ENCODE results near the gene CCDC90B.
"Not testable (repeated sequence)": the region's sequence is repeated elsewhere in the genome, so short reads cannot be mapped to it uniquely, and the experiment has no call there.

The CCDC90B gene

DNA sequence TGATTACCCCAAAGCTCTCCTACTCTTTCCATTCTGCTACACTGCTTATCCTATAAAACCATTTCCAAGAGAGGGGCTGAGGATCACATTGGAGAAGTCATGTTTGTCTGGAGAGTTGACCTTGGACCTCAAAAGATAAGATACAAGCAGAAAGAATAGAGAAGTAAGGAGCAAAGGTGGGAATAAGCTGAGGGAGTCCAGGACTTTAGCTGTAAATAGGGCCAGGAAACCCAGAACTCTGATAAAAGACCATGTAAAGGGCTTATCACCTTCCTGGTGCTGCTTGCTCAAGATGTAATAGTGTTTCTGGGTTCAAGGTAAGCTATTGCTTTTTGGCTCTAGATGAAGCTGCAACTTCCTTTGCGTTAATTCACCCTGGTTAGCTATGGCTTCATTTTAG is 32.8 kb upstream of the CCDC90B start:
- Histone ChIP-seq H3K36me3 (ENCODE audit: control insufficient read depth, insufficient read depth, low read length) (no peaks in the 10 kb centered on the region), H3K4me3 (replicated peaks; ENCODE audit: low read depth, low read length) (no peak overlapping the region), H3K27me3 (replicated peaks; ENCODE audit: control insufficient read depth, insufficient read depth, low read length) (no peaks in the 10 kb centered on the region; the same call in 1 of the 2 replicates)
- TF ChIP-seq, protein P1, sequence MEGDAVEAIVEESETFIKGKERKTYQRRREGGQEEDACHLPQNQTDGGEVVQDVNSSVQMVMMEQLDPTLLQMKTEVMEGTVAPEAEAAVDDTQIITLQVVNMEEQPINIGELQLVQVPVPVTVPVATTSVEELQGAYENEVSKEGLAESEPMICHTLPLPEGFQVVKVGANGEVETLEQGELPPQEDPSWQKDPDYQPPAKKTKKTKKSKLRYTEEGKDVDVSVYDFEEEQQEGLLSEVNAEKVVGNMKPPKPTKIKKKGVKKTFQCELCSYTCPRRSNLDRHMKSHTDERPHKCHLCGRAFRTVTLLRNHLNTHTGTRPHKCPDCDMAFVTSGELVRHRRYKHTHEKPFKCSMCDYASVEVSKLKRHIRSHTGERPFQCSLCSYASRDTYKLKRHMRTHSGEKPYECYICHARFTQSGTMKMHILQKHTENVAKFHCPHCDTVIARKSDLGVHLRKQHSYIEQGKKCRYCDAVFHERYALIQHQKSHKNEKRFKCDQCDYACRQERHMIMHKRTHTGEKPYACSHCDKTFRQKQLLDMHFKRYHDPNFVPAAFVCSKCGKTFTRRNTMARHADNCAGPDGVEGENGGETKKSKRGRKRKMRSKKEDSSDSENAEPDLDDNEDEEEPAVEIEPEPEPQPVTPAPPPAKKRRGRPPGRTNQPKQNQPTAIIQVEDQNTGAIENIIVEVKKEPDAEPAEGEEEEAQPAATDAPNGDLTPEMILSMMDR (IDR thresholded peaks at IDR 0.05; ENCODE audit: insufficient read depth, low read length, poor library complexity, severe bottlenecking), result no peak
- DNase-seq (ENCODE audit: extremely low read depth, insufficient read length), result no peak

DNA sequence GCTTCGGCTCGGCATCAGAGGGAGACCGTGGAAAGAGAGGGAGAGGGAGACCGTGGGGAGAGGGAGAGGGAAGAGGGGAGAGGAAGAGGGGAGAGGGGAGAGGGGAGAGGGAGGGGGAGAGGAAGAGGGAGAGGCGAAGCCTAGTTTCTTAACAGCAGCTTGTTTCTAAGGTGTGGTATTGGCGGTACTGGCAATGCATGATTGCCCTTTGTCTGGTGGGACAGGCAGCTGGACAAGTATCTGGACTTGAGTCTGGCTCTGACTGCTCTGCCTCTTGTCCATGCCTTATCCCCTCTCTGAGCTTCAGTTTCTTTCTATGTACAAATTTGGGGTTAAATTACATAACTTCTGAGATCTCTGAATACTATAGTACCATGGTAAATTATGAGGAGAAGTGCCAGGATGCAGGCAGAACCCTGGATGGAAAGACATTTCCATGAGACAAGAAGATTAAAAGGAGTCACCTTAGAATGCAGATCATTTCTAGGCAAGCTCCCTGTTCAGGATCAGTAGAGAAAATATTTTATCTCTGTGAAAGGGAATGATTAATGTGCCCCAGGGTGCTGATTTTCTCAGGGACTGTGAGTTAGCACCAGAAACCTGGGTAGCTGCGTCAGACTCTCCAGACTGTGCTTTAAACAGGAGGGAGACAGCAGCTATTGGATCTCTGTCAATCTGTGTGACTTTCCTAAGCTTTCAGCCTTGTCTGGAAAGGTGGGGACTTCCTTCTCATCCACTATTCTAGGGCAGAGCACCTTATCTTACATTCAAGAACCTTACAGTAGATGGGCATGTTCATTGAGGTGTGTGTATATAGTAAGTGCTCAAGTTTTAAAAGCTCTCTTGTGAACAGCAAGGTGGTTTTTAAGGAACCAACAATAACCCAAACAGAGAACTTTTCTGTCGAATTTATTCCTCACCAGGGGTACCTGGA is 31.9 kb upstream of the CCDC90B start:
- TF ChIP-seq, protein P1 (IDR thresholded peaks at IDR 0.05; ENCODE audit: insufficient read depth, low read length, poor library complexity, severe bottlenecking), result no peak
- Histone ChIP-seq H3K4me3 (replicated peaks; ENCODE audit: low read depth, low read length) (no peak overlapping the region), H3K36me3 (ENCODE audit: control insufficient read depth, insufficient read depth, low read length) (no peaks in the 10 kb centered on the region), H3K27me3 (replicated peaks; ENCODE audit: control insufficient read depth, insufficient read depth, low read length) (no peaks in the 10 kb centered on the region; the same call in 1 of the 2 replicates)
- no peak for DNase-seq (ENCODE audit: extremely low read depth, insufficient read length)

DNA sequence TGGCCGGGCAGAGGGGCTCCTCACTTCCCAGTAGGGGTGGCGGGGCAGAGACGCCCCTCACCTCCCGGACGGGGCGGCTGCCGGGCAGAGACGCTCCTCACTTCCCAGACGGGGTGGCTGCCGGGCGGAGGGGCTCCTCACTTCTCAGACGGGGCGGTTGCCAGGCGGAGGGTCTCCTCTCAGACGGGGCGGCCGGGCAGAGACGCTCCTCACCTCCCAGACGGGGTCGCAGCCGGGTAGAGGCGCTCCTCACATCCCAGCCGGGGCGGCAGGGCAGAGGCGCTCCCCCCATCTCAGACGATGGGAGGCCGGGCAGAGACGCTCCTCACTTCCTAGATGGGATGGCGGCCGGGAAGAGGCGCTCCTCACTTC is 30.7 kb upstream of the CCDC90B start:
- not testable (repeated sequence) for H3K4me3 ChIP-seq (replicated peaks; ENCODE audit: low read depth, low read length); H3K27me3 ChIP-seq (replicated peaks; ENCODE audit: control insufficient read depth, insufficient read depth, low read length); DNase-seq (ENCODE audit: extremely low read depth, insufficient read length); H3K36me3 ChIP-seq (ENCODE audit: control insufficient read depth, insufficient read depth, low read length)

DNA sequence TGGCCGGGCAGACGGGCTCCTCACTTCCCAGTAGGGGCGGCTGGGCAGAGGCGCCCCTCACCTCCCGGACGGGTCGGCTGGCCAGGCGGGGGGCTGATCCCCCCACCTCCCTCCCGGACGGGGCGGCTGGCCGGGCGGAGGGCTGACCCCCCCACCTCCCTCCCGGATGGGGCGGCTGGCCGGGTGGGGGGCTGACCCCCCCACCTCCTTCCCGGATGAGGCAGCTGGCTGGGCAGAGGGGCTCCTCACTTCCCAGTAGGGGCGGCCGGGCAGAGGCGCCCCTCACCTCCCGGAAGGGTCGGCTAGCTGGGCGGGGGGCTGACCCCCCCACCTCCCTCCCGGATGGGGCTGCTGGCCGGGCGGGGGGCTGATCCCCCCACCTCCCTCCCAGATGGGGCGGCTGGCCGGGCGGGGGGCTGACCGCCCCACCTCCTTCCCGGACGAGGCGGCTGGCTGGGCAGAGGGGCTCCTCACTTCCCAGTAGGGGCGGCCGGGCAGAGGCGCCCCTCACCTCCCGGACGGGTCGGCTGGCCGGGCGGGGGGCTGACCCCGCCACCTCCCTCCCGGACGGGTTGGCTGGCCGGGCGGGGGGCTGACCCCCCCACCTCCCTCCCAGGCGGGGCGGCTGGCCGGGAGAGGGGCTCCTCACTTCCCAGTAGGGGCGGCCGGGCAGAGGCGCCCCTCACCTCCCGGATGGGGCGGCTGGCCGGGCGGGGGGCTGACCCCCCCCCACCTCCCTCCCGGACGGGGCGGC is 30.2 kb upstream of the CCDC90B start:
- H3K36me3 ChIP-seq (ENCODE audit: control insufficient read depth, insufficient read depth, low read length); H3K4me3 ChIP-seq (replicated peaks; ENCODE audit: low read depth, low read length); DNase-seq (ENCODE audit: extremely low read depth, insufficient read length); H3K27me3 ChIP-seq (replicated peaks; ENCODE audit: control insufficient read depth, insufficient read depth, low read length): not testable (repeated sequence)

DNA sequence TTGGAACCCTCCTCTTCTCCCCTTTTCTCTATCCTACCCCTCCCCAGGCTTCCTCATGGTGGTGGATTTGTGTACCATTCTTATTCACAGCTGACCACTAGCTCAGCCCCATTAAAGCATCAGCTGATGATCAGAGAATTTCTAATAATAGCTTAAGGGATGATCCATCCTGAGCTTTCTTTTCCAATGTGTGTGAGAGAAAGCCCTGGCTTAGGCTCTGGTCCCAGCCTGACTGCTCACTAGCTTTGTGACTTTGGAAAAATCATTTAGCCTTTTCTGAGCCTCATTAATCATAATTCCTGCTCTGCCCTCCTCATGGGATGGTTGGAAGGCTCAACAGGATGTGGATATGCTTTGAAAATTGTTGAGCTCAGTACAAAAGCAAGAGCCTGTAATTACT is 26.3 kb upstream of the CCDC90B start:
- no peak for DNase-seq (ENCODE audit: extremely low read depth, insufficient read length)
- no peaks in the 10 kb centered on the region for H3K36me3 ChIP-seq (ENCODE audit: control insufficient read depth, insufficient read depth, low read length)
- H3K27me3 ChIP-seq (replicated peaks; ENCODE audit: control insufficient read depth, insufficient read depth, low read length), result no peaks in the 10 kb centered on the region
- H3K4me3 ChIP-seq (replicated peaks; ENCODE audit: low read depth, low read length), result no peak overlapping the region
- TF ChIP-seq, protein P1 (IDR thresholded peaks at IDR 0.05; ENCODE audit: insufficient read depth, low read length, poor library complexity, severe bottlenecking), result no peak

DNA sequence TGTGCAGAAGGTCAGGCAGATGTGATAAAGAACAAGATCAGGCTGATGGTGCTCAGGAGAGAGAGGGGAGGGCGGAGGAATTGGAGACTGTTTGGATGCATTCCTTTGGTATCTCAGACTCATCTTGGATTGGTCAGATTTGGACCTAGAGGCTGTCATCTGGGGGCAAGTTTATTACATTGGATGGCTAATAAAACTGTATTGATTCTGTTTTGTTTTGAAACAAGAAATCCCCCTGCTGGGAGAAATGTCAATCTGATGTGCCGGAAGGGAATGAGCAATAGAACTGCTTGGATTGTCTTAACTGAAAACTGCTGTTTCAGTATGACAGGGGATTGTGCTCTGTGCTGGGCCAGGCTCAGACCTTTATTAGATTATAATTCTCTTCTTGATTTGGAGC is 25.5 kb upstream of the CCDC90B start:
- TF ChIP-seq, protein P1 (IDR thresholded peaks at IDR 0.05; ENCODE audit: insufficient read depth, low read length, poor library complexity, severe bottlenecking), result no peak
- Histone ChIP-seq H3K27me3 (replicated peaks; ENCODE audit: control insufficient read depth, insufficient read depth, low read length) (no peaks in the 10 kb centered on the region), H3K4me3 (replicated peaks; ENCODE audit: low read depth, low read length) (no peak overlapping the region), H3K36me3 (ENCODE audit: control insufficient read depth, insufficient read depth, low read length) (no peaks in the 10 kb centered on the region)
- no peak for DNase-seq (ENCODE audit: extremely low read depth, insufficient read length)
